ENCODE results near the gene TENM3.
"Not testable (repeated sequence)": the region's sequence is repeated elsewhere in the genome, so short reads cannot be mapped to it uniquely, and the experiment has no call there.

Gene TENM3

GRCh38 chr4:182337366-182337765, 94.2 kb downstream of the TENM3 start:
- DNase-seq (ENCODE audit: low read depth in 2 of 2): no peak

- no peak for DNase-seq (ENCODE audit: low read depth in 2 of 2)
Observed at GRCh38 chr4:182338063-182338462, 94.9 kb downstream of the TENM3 start.

GRCh38 chr4:182338746-182339145, 95.5 kb downstream of the TENM3 start:
- DNase-seq (ENCODE audit: low read depth in 2 of 2): no peak

GRCh38 chr4:182339221-182339641, 96.0 kb downstream of the TENM3 start:
- DNase-seq (ENCODE audit: low read depth in 2 of 2): no peak

- DNase-seq (ENCODE audit: low read depth in 2 of 2): no peak
Observed at GRCh38 chr4:182343453-182343852, 100.3 kb downstream of the TENM3 start.

- no peak for DNase-seq (ENCODE audit: low read depth in 2 of 2)
Observed at GRCh38 chr4:182344968-182345367, 101.8 kb downstream of the TENM3 start.

GRCh38 chr4:182346250-182346649, 103.0 kb downstream of the TENM3 start:
- no peak for DNase-seq (ENCODE audit: low read depth in 2 of 2)

- no peak for DNase-seq (ENCODE audit: low read depth in 2 of 2)
Observed at GRCh38 chr4:182346675-182347375, 103.6 kb downstream of the TENM3 start.

GRCh38 chr4:182348779-182349326, 105.7 kb downstream of the TENM3 start:
- no peak for DNase-seq (ENCODE audit: low read depth in 2 of 2)

GRCh38 chr4:182350041-182350440, 106.8 kb downstream of the TENM3 start:
- no peak for DNase-seq (ENCODE audit: low read depth in 2 of 2)

- DNase-seq (ENCODE audit: low read depth in 2 of 2): no peak
Observed at GRCh38 chr4:182351485-182351884, 108.3 kb downstream of the TENM3 start.

GRCh38 chr4:182354106-182354505, 110.9 kb downstream of the TENM3 start:
- DNase-seq (ENCODE audit: low read depth in 2 of 2): no peak

- DNase-seq (ENCODE audit: low read depth in 2 of 2): no peak
Observed at GRCh38 chr4:182354867-182355266, 111.7 kb downstream of the TENM3 start.

GRCh38 chr4:182367153-182367552, 124.0 kb downstream of the TENM3 start:
- no peak for DNase-seq (ENCODE audit: low read depth in 2 of 2)

- DNase-seq (ENCODE audit: low read depth in 2 of 2): no peak
Observed at GRCh38 chr4:182369211-182369610, 126.0 kb downstream of the TENM3 start.

GRCh38 chr4:182370491-182370890, 127.3 kb downstream of the TENM3 start:
- no peak for DNase-seq (ENCODE audit: low read depth in 2 of 2)

- no peak for DNase-seq (ENCODE audit: low read depth in 2 of 2)
Observed at GRCh38 chr4:182380771-182381181, 137.6 kb downstream of the TENM3 start.

- no peak for DNase-seq (ENCODE audit: low read depth in 2 of 2)
Observed at GRCh38 chr4:182382941-182383340, 139.7 kb downstream of the TENM3 start.

- no peak for DNase-seq (ENCODE audit: low read depth in 2 of 2)
Observed at GRCh38 chr4:182384631-182385091, 141.5 kb downstream of the TENM3 start.

GRCh38 chr4:182385897-182386296, 142.7 kb downstream of the TENM3 start:
- DNase-seq (ENCODE audit: low read depth in 2 of 2): no peak

GRCh38 chr4:182386576-182386975, 143.4 kb downstream of the TENM3 start:
- not testable (repeated sequence) for DNase-seq (ENCODE audit: low read depth in 2 of 2)

GRCh38 chr4:182391111-182391684, 148.0 kb downstream of the TENM3 start:
- no peak for DNase-seq (ENCODE audit: low read depth in 2 of 2)

- no peak for DNase-seq (ENCODE audit: low read depth in 2 of 2)
Observed at GRCh38 chr4:182394181-182394580, 151.0 kb downstream of the TENM3 start.
